AG10803 (cell line): Measurements from ENCODE around the gene ZBTB1.

Experiments
- DNase-seq: peaks from one replicate; pipeline ENCODE4 v3.0.0; 2010; ENCODE audit warnings: low read depth
- H3K4me3 ChIP-seq: 2 replicates; pipeline ENCODE4 v1.5.1; 2011; ENCODE audit warnings: mild to moderate bottlenecking, low read length, control low read depth
- CTCF ChIP-seq: conservative IDR thresholded peaks from 2 replicates; pipeline ENCODE4 v1.5.1; 2011; ENCODE audit warnings: mild to moderate bottlenecking, low read length, control low read depth, inconsistent platforms

The ZBTB1 gene

GRCh38 chr14:64542836-64543201 lies 38.2 kb downstream of the ZBTB1 start:
- H3K4me3 ChIP-seq, result peak overlapping the region; percentile 78

GRCh38 chr14:64544607-64545312 lies 40.2 kb downstream of the ZBTB1 start:
- no peak for TF ChIP-seq CTCF
- no peak for DNase-seq
- H3K4me3 ChIP-seq, result peak overlapping the region; percentile 4; the same call in 1 of the 2 replicates

More at GRCh38 chr14:64542836-64543201, 38.2 kb downstream of the ZBTB1 start:
- no peak for TF ChIP-seq CTCF
- no peak for DNase-seq

- no peak overlapping the region for H3K4me3 ChIP-seq
- peak; percentile 62 for DNase-seq
Observed at GRCh38 chr14:64549016-64549415, 44.4 kb downstream of the ZBTB1 start.

GRCh38 chr14:64549791-64550620 lies 45.4 kb downstream of the ZBTB1 start, which contains the start of gene PPP1R36:
PPP1R36 (plus strand) TSS chr14:64549961; CDS start chr14:64549998, 37 bp downstream.
- TF ChIP-seq CTCF, result no peak
- peak within 1 kb of the TSS; percentile 42 for H3K4me3 ChIP-seq
- DNase-seq, result peak; percentile 39

More at GRCh38 chr14:64549016-64549415, 44.4 kb downstream of the ZBTB1 start:
- no peak for TF ChIP-seq CTCF

- DNase-seq, result no peak
- no peak for TF ChIP-seq CTCF
- H3K4me3 ChIP-seq, result no peak overlapping the region
Observed at GRCh38 chr14:64550621-64551333, 46.2 kb downstream of the ZBTB1 start.

- TF ChIP-seq CTCF, result no peak
- no peak for DNase-seq
- no peak overlapping the region for H3K4me3 ChIP-seq
Observed at GRCh38 chr14:64554556-64554955, 50.0 kb downstream of the ZBTB1 start.
